HCT116 (cell line): ENCODE measurements around the gene AGRP.

Experiments
- POLR2A ChIP-seq: IDR thresholded peaks from 2 replicates; pipeline ENCODE4 v1.7.0; 2011; ENCODE audit warnings: borderline replicate concordance; ENCODE audit not compliant: insufficient read depth, insufficient read length; ENCODE audit errors: extremely low read depth
- SP1 ChIP-seq: IDR thresholded peaks from 2 replicates; pipeline ENCODE4 v1.6.1; 2012; ENCODE audit warnings: low read depth
- YY1 ChIP-seq: IDR thresholded peaks from 2 replicates; pipeline ENCODE4 v1.6.1; 2011; ENCODE audit warnings: low read length, low read depth, moderate library complexity, mild to moderate bottlenecking; ENCODE audit not compliant: insufficient replicate concordance; ENCODE audit errors: extremely low read depth
- ZNF274 ChIP-seq: fragments of 200-500 bp; sonication (Bioruptor generic); IDR thresholded peaks from 2 replicates; pipeline ENCODE4 v1.6.1; 2014; ENCODE audit warnings: mild to moderate bottlenecking, low read depth, low read length, inconsistent platforms
- TF ChIP-seq, protein P1 (sequence below), 3 experiments: fragments of 200-600 bp in 1 of 3; sonication (generic) in 1 of 3; IDR thresholded peaks in 2 of 3; conservative IDR thresholded peaks in 1 of 3; 2 replicates each; pipeline ENCODE4 v1.5.1; 2012 to 2017; ENCODE audit warnings: low read depth in 2 of 3, low read length in 2 of 3, antibody characterized with exemption in 1 of 3, borderline replicate concordance in 1 of 3, control low read depth in 1 of 3, mild to moderate bottlenecking in 1 of 3, mixed read lengths in 1 of 3, mixed run types in 1 of 3, moderate library complexity in 1 of 3; ENCODE audit not compliant: insufficient read depth in 1 of 3
- TF ChIP-seq, protein P2 (sequence below): IDR thresholded peaks from 2 replicates; pipeline ENCODE4 v1.6.1; 2012; ENCODE audit warnings: low read depth

DNA sequence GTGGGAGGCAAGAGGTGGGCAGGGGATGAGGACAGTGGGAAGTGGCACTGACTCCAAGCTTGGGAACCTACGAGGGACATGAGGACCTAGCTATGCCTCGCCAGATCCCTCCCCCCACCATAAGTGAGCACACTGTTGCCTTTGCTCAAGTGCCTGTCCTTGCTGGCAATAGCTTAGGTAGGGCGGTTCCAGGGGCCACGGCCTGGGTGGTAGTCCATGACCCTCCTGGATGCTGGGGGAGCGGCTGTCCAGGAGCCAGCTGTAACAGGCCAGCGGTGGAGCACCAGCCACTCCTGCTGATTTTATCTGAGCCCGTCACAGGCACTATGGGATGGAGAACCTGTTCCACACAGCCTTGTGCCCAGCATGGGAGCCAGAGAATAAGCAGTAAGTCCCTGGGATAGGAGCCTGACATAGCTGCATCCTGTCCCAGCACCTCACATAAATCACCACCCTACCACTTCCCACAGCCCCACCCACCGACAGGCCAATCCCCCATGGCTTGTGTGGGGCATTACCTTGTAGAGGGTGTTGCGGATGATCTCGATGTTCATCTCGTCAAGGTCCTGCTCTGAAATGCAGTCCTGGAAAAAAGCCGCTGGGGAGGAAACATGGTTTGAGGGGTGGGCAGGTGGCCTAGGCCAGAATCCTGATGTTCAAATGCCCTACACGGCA lies 40.6 kb downstream of the AGRP start:
- TF ChIP-seq YY1 (no peak), POLR2A (no peak), SP1 (no peak), ZNF274 (no peak)
- TF ChIP-seq, protein P1, sequence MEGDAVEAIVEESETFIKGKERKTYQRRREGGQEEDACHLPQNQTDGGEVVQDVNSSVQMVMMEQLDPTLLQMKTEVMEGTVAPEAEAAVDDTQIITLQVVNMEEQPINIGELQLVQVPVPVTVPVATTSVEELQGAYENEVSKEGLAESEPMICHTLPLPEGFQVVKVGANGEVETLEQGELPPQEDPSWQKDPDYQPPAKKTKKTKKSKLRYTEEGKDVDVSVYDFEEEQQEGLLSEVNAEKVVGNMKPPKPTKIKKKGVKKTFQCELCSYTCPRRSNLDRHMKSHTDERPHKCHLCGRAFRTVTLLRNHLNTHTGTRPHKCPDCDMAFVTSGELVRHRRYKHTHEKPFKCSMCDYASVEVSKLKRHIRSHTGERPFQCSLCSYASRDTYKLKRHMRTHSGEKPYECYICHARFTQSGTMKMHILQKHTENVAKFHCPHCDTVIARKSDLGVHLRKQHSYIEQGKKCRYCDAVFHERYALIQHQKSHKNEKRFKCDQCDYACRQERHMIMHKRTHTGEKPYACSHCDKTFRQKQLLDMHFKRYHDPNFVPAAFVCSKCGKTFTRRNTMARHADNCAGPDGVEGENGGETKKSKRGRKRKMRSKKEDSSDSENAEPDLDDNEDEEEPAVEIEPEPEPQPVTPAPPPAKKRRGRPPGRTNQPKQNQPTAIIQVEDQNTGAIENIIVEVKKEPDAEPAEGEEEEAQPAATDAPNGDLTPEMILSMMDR (IDR thresholded peaks at IDR 0.05 in 2 of 3, conservative IDR thresholded peaks at IDR 0.05 in 1 of 3; ENCODE audit: borderline replicate concordance in 1 of 3, insufficient read depth in 1 of 3, low read depth in 2 of 3, low read length in 2 of 3): no peak
- TF ChIP-seq, protein P2, sequence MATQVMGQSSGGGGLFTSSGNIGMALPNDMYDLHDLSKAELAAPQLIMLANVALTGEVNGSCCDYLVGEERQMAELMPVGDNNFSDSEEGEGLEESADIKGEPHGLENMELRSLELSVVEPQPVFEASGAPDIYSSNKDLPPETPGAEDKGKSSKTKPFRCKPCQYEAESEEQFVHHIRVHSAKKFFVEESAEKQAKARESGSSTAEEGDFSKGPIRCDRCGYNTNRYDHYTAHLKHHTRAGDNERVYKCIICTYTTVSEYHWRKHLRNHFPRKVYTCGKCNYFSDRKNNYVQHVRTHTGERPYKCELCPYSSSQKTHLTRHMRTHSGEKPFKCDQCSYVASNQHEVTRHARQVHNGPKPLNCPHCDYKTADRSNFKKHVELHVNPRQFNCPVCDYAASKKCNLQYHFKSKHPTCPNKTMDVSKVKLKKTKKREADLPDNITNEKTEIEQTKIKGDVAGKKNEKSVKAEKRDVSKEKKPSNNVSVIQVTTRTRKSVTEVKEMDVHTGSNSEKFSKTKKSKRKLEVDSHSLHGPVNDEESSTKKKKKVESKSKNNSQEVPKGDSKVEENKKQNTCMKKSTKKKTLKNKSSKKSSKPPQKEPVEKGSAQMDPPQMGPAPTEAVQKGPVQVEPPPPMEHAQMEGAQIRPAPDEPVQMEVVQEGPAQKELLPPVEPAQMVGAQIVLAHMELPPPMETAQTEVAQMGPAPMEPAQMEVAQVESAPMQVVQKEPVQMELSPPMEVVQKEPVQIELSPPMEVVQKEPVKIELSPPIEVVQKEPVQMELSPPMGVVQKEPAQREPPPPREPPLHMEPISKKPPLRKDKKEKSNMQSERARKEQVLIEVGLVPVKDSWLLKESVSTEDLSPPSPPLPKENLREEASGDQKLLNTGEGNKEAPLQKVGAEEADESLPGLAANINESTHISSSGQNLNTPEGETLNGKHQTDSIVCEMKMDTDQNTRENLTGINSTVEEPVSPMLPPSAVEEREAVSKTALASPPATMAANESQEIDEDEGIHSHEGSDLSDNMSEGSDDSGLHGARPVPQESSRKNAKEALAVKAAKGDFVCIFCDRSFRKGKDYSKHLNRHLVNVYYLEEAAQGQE: no peak
